ENCODE measurements around the gene DIPK1A.

- TF ChIP-seq EGR1 (IDR thresholded peaks at IDR 0.05): no peak
- TF ChIP-seq EP300 (IDR thresholded peaks at IDR 0.05; ENCODE audit: borderline replicate concordance): no peak
- no peak for TF ChIP-seq RAD21 (IDR thresholded peaks at IDR 0.05; ENCODE audit: low read depth)
- TF ChIP-seq YY1 (IDR thresholded peaks at IDR 0.05; ENCODE audit: low read depth): no peak
- no peak for TF ChIP-seq MAX (IDR thresholded peaks at IDR 0.05)
- TF ChIP-seq CEBPB (IDR thresholded peaks at IDR 0.05): no peak
- TF ChIP-seq USF1 (IDR thresholded peaks at IDR 0.05): no peak
- no peak for TF ChIP-seq REST (IDR thresholded peaks at IDR 0.05; ENCODE audit: low read depth)
- no peak for TF ChIP-seq TCF12 (IDR thresholded peaks at IDR 0.05; ENCODE audit: low read depth)
- no peak for TF ChIP-seq TAF1 (IDR thresholded peaks at IDR 0.05; ENCODE audit: low read depth)
- no peak for TF ChIP-seq FOXM1 (IDR thresholded peaks at IDR 0.05; ENCODE audit: borderline replicate concordance, low read depth)
Measured at GRCh38 chr1:92887465-92887864, 73.8 kb downstream of the DIPK1A start.
